Neural cell (in vitro differentiated cells): ENCODE data around the gene EYA4. TPM values are rescaled to one million over a fixed set of nuclear protein-coding genes. Genes with fewer than 3 reads are reported as not detected.

Experiments used
- H2AFZ ChIP-seq: fragments of 200-600, 300-800 bp; sonication (generic), shearing (Covaris generic); 2 replicates; pipeline ENCODE4 v1.6.0; 2014; ENCODE audit warnings: low read depth, mild to moderate bottlenecking, antibody characterized with exemption, low read length, moderate library complexity
- H3F3A ChIP-seq: fragments of 200-600 bp; shearing (Covaris generic); 2 replicates; pipeline ENCODE4 v1.6.1; 2016; ENCODE audit warnings: mild to moderate bottlenecking, moderate library complexity, mixed read lengths, antibody characterized with exemption, low read length; ENCODE audit not compliant: insufficient read depth, poor library complexity, severe bottlenecking
- H3K27ac ChIP-seq: fragments of 200-600, 300-800 bp; sonication (generic), shearing (Covaris generic); 2 replicates; pipeline ENCODE4 v1.5.1; 2014; ENCODE audit warnings: mild to moderate bottlenecking, low read length, moderate library complexity
- H3K27me3 ChIP-seq: fragments of 300-800, 200-600 bp; sonication (generic), shearing (Covaris generic); 2 replicates; pipeline ENCODE4 v1.6.0; 2014; ENCODE audit warnings: mild to moderate bottlenecking, low read depth, low read length, moderate library complexity; ENCODE audit not compliant: insufficient read depth
- H3K36me3 ChIP-seq: fragments of 300-800, 200-600 bp; sonication (generic), shearing (Covaris generic); 2 replicates; pipeline ENCODE4 v1.5.1; 2014; ENCODE audit warnings: mild to moderate bottlenecking, antibody characterized with exemption, low read length, moderate library complexity; ENCODE audit not compliant: insufficient read depth
- H3K4me2 ChIP-seq: fragments of 300-800, 200-600 bp; sonication (generic), shearing (Covaris generic); 2 replicates; pipeline ENCODE4 v1.6.0; 2014; ENCODE audit warnings: mild to moderate bottlenecking, low read length
- H3K4me3 ChIP-seq: fragments of 300-800, 200-600 bp; sonication (generic), shearing (Covaris generic); 2 replicates; pipeline ENCODE4 v1.5.1; 2014; ENCODE audit warnings: mild to moderate bottlenecking, low read length, moderate library complexity
- H3K79me2 ChIP-seq: fragments of 200-600 bp; shearing (Covaris generic); replicated peaks from 2 replicates; pipeline ENCODE4 v1.6.0; 2014; ENCODE audit warnings: mild to moderate bottlenecking, low read length, moderate library complexity; ENCODE audit not compliant: insufficient read depth
- H3K9ac ChIP-seq: fragments of 300-800, 200-600 bp; sonication (generic), shearing (Covaris generic); 2 replicates; pipeline ENCODE4 v1.6.1; 2016; ENCODE audit warnings: mild to moderate bottlenecking, low read length, mixed read lengths
- H3K9me2 ChIP-seq: fragments of 200-600 bp; shearing (Covaris generic); 2 replicates; pipeline ENCODE4 v1.6.1; 2016; ENCODE audit warnings: mild to moderate bottlenecking, low read length, mixed read lengths; ENCODE audit not compliant: insufficient read depth
- H3K9me3 ChIP-seq: fragments of 200-600, 300-800 bp; sonication (generic), shearing (Covaris generic); 2 replicates; pipeline ENCODE4 v1.6.1; 2016; ENCODE audit warnings: mild to moderate bottlenecking, mixed run types, low read length, moderate library complexity, mixed read lengths
- H4K20me1 ChIP-seq: fragments of 200-600 bp; shearing (Covaris generic); 2 replicates; pipeline ENCODE4 v1.6.1; 2016; ENCODE audit warnings: mild to moderate bottlenecking, mixed run types; ENCODE audit not compliant: insufficient read depth
- EP300 ChIP-seq: fragments of 450-650 bp; conservative IDR thresholded peaks from 2 replicates; pipeline ENCODE4 v1.6.1; 2014; ENCODE audit warnings: antibody characterized with exemption, mild to moderate bottlenecking, moderate library complexity; ENCODE audit not compliant: poor library complexity, severe bottlenecking
- EZH2 ChIP-seq: fragments of 200-600, 300-800 bp; shearing (Covaris generic), sonication (generic); IDR thresholded peaks from 2 replicates; pipeline ENCODE4 v1.6.1; 2014; ENCODE audit warnings: antibody characterized with exemption, low read length, borderline replicate concordance, mild to moderate bottlenecking; ENCODE audit not compliant: insufficient read depth, poor library complexity, severe bottlenecking
- MXI1 ChIP-seq: fragments of 450-650 bp; conservative IDR thresholded peaks from 2 replicates; pipeline ENCODE4 v1.6.1; 2014; ENCODE audit warnings: antibody characterized with exemption, mild to moderate bottlenecking; ENCODE audit not compliant: poor library complexity, severe bottlenecking
- POLR2AphosphoS5 ChIP-seq: IDR thresholded peaks from 2 replicates; pipeline ENCODE4 v1.6.1; 2012
- RAD21 ChIP-seq: fragments of 450-650 bp; conservative IDR thresholded peaks from 2 replicates; pipeline ENCODE4 v1.6.1; 2014; ENCODE audit warnings: antibody characterized with exemption, mild to moderate bottlenecking, moderate library complexity
- SMC3 ChIP-seq: fragments of 450-650 bp; conservative IDR thresholded peaks from 2 replicates; pipeline ENCODE4 v1.6.1; 2014; ENCODE audit warnings: antibody characterized with exemption, mild to moderate bottlenecking, moderate library complexity; ENCODE audit not compliant: poor library complexity
- TAF1 ChIP-seq: IDR thresholded peaks from 2 replicates; pipeline ENCODE4 v1.6.1; 2012; ENCODE audit warnings: low read depth
- polyA plus RNA-seq: library from polyadenylated mRNA; depleted of rRNA; stranded (reverse); fragments of >200 nt; gene quantifications from 2 replicates; pipeline ENCODE4 v1.2.3, GENCODE V29; 2014
- TF ChIP-seq, protein P1 (sequence below): fragments of 450-650 bp; IDR thresholded peaks from 2 replicates; pipeline ENCODE4 v1.5.1; 2014; ENCODE audit warnings: antibody characterized with exemption, mild to moderate bottlenecking, moderate library complexity; ENCODE audit not compliant: poor library complexity, severe bottlenecking
- TF ChIP-seq, protein P2 (sequence below): IDR thresholded peaks from 2 replicates; pipeline ENCODE4 v1.6.1; 2012; ENCODE audit warnings: borderline replicate concordance

The EYA4 gene
- polyA plus RNA-seq, 1 donor from 2014 or later: 2.6 TPM

DNA sequence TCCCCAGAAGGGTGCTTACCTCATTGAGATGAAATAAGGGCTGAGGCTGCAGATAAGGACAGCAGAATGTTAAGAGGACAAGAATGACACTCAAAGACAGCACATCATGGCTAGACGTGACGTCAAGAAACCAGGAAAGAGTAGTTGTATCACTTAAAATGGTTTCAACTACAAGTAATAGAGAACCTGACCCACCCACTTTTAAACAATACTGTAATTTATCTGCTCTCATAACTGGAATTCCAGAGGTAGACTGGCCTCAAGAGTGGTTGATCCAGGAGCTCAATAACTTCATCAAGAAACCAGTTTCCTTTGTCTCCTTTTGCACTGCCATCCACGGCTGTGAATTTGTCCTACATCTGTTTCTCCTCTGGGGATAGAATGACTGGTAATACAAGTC is 187.1 kb downstream of the EYA4 start:
- Histone ChIP-seq H3F3A (no peaks in the 10 kb centered on the region), H3K4me3 (no peak overlapping the region), H3K4me2 (no peak overlapping the region), H2AFZ (no peak overlapping the region), H4K20me1 (no peaks in the 10 kb centered on the region), H3K9me3 (no peaks in the 10 kb centered on the region), H3K9me2 (no peaks in the 10 kb centered on the region), H3K9ac (no peak overlapping the region), H3K79me2 (no peaks in the 10 kb centered on the region), H3K27ac (no peak overlapping the region), H3K27me3 (no peaks in the 10 kb centered on the region), H3K36me3 (no peaks in the 10 kb centered on the region)
- TF ChIP-seq EZH2: no peak
- TF ChIP-seq, protein P1, sequence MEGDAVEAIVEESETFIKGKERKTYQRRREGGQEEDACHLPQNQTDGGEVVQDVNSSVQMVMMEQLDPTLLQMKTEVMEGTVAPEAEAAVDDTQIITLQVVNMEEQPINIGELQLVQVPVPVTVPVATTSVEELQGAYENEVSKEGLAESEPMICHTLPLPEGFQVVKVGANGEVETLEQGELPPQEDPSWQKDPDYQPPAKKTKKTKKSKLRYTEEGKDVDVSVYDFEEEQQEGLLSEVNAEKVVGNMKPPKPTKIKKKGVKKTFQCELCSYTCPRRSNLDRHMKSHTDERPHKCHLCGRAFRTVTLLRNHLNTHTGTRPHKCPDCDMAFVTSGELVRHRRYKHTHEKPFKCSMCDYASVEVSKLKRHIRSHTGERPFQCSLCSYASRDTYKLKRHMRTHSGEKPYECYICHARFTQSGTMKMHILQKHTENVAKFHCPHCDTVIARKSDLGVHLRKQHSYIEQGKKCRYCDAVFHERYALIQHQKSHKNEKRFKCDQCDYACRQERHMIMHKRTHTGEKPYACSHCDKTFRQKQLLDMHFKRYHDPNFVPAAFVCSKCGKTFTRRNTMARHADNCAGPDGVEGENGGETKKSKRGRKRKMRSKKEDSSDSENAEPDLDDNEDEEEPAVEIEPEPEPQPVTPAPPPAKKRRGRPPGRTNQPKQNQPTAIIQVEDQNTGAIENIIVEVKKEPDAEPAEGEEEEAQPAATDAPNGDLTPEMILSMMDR: no peak
- no peak for TF ChIP-seq MXI1
- TF ChIP-seq POLR2AphosphoS5: no peak
- no peak for TF ChIP-seq TAF1
- no peak for TF ChIP-seq EP300
- no peak for TF ChIP-seq SMC3

DNA sequence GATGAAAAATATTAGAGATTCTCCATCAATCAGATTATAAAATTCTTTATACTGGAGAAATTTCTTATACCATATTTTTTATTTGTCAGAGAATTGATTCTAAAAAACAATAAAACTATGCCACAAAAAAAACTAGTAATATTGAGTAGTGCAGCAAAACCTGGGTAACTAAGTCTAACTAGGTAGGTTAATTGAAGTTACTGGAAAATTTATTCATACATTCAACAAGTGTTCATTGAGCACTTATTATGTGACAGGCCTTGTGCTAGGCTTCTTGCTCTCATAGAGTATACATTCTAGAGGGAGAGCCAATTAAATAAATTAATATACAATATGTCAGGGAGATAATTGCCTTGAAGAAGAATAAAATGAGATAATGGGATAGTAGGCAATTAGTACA is 189.4 kb downstream of the EYA4 start:
- no peak for TF ChIP-seq SMC3
- no peak for TF ChIP-seq TAF1
- TF ChIP-seq, protein P1: no peak
- no peak for TF ChIP-seq EZH2
- TF ChIP-seq RAD21: no peak
- TF ChIP-seq POLR2AphosphoS5: no peak
- TF ChIP-seq, protein P2, sequence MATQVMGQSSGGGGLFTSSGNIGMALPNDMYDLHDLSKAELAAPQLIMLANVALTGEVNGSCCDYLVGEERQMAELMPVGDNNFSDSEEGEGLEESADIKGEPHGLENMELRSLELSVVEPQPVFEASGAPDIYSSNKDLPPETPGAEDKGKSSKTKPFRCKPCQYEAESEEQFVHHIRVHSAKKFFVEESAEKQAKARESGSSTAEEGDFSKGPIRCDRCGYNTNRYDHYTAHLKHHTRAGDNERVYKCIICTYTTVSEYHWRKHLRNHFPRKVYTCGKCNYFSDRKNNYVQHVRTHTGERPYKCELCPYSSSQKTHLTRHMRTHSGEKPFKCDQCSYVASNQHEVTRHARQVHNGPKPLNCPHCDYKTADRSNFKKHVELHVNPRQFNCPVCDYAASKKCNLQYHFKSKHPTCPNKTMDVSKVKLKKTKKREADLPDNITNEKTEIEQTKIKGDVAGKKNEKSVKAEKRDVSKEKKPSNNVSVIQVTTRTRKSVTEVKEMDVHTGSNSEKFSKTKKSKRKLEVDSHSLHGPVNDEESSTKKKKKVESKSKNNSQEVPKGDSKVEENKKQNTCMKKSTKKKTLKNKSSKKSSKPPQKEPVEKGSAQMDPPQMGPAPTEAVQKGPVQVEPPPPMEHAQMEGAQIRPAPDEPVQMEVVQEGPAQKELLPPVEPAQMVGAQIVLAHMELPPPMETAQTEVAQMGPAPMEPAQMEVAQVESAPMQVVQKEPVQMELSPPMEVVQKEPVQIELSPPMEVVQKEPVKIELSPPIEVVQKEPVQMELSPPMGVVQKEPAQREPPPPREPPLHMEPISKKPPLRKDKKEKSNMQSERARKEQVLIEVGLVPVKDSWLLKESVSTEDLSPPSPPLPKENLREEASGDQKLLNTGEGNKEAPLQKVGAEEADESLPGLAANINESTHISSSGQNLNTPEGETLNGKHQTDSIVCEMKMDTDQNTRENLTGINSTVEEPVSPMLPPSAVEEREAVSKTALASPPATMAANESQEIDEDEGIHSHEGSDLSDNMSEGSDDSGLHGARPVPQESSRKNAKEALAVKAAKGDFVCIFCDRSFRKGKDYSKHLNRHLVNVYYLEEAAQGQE: no peak
- no peak for TF ChIP-seq MXI1
- Histone ChIP-seq H4K20me1 (no peaks in the 10 kb centered on the region), H3K9ac (no peak overlapping the region), H3K27me3 (no peaks in the 10 kb centered on the region), H2AFZ (no peak overlapping the region), H3K79me2 (no peaks in the 10 kb centered on the region), H3K4me2 (no peak overlapping the region), H3K4me3 (no peak overlapping the region), H3K9me3 (no peaks in the 10 kb centered on the region), H3K36me3 (no peaks in the 10 kb centered on the region), H3F3A (no peaks in the 10 kb centered on the region), H3K9me2 (no peaks in the 10 kb centered on the region), H3K27ac (no peak overlapping the region)
